Motor neuron (in vitro differentiated cells): ENCODE results near the gene ZBP1. TPM values are rescaled to one million over a fixed set of nuclear protein-coding genes. Genes with fewer than 3 reads are reported as not detected.

Experiments used
- ATAC-seq, 8 experiments: fragments of 200-7000 bp; cut with Tn5 transposase; replicated peaks in 6 of 8; 2 replicates each; pipeline ENCODE4 v1.8.0; 2021; ENCODE audit warnings: mild to moderate bottlenecking in 8 of 8, moderate library complexity in 8 of 8
- H3K27ac ChIP-seq, 2 donors: fragments of 250-450 bp; sonication (Bioruptor Pico); 2 replicates each; pipeline ENCODE4 v1.9.0; 2021; ENCODE audit warnings: antibody characterized with exemption in 2 of 2, mild to moderate bottlenecking in 2 of 2, moderate library complexity in 1 of 2
- H3K4me1 ChIP-seq, 2 donors: fragments of 250-450 bp; sonication (Bioruptor Pico); replicated peaks in 1 of 2; 2 replicates each; pipeline ENCODE4 v1.6.1; 2021; ENCODE audit warnings: antibody characterized with exemption in 2 of 2, mild to moderate bottlenecking in 2 of 2, moderate library complexity in 1 of 2
- H3K4me3 ChIP-seq, 5 donors: fragments of 250-450 bp; sonication (Bioruptor Pico); 2 replicates each; pipeline ENCODE4 v1.9.0; 2021; ENCODE audit warnings: antibody characterized with exemption in 5 of 5, mild to moderate bottlenecking in 5 of 5, moderate library complexity in 4 of 5
- WGBS, 10 experiments: fragments of 450-650 bp; shearing (Covaris generic); methylation state at CpG; one replicate each; pipeline ENCODE4 v1.0.0; 2022; 5-methylcytosine and 5-hydroxymethylcytosine counted together
- in situ Hi-C, 9 experiments: fragments of 400-800 bp; cut with MboI; loops; one replicate each; pipeline ENCODE4 v1.15.0; 2021; ENCODE audit warnings: low sequenced_read_pairs in 9 of 9, low pct_unique_long_range_greater_than_20kb in 2 of 9; ENCODE audit not compliant: unreplicated experiment in 9 of 9
- total RNA-seq, 8 experiments: library from RNA; unstranded; fragments of 300-600 nt; gene quantifications; 2 replicates each; pipeline versions ENCODE4 v1.2.3 to v1.2.4, GENCODE V29; 2022

The ZBP1 gene
- total RNA-seq, 8 experiments from 2014 or later = 0.09 to 1.00 (median 0.30) TPM; not detected in 2

- WGBS, 10 experiments = 0 to 71% (median 58%) methylated on average over 1 to 7 of the region's 16 CpGs; no CpG with 5 or more reads in 4 of the 10 experiments
- in situ Hi-C loops = loop anchor here (5.0 to 25.0 kb wide), 6 partner anchors 68 to 622 kb away; no protein-coding TSS in a partner anchor
- Histone ChIP-seq H3K27ac (no peak overlapping the region), H3K4me3 (no peak overlapping the region), H3K4me1 (peaks cover 18% of the 10 kb centered on the region in 2 donors)
- no peak for ATAC-seq
Measured at GRCh38 chr20:57589728-57590484, 30.3 kb downstream of the ZBP1 start.

- Histone ChIP-seq H3K27ac (no peak overlapping the region), H3K4me3 (no peak overlapping the region), H3K4me1 (peaks cover 19 to 22% of the 10 kb centered on the region in 2 donors)
- in situ Hi-C loops = loop anchor here in 1 of 9 experiments (25.0 kb wide), 1 partner anchor 623 kb away; no protein-coding TSS in a partner anchor
- no peak for ATAC-seq
- 31 to 90% (median 48%) methylated on average over 2 to 3 of the region's 6 CpGs; no CpG with 5 or more reads in 7 of the 10 experiments for WGBS, 10 experiments
Measured at GRCh38 chr20:57589123-57589727, 31.0 kb downstream of the ZBP1 start.

- ATAC-seq = no peak
- 67 to 100% (median 80%) methylated on average over 1 of the region's 5 CpGs; no CpG with 5 or more reads in 7 of the 10 experiments for WGBS, 10 experiments
- Histone ChIP-seq H3K4me1 (peaks cover 16 to 22% of the 10 kb centered on the region in 2 donors), H3K4me3 (no peak overlapping the region), H3K27ac (no peak overlapping the region)
- in situ Hi-C loops = loop anchor here in 1 of 9 experiments (25.0 kb wide), 1 partner anchor 624 kb away; no protein-coding TSS in a partner anchor
Measured at GRCh38 chr20:57588596-57588995, 31.6 kb downstream of the ZBP1 start.

DNA sequence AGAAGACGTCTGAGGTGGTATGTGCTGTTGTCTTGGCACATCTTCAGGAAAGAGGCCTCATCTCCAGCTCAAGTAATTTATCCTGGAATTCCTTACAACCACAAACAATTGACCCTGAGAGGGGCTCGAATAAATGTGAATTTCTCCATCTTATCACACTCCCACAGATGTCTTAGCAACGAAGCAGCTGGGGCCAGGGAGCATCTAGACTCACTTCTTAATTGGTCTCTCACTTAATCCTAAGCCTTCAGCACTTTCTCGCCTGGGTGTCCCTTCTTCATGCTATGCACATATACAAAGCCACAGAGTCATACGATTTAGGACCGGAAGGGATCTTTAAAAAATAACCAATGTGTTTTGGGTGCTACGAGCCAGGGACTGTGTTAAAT lies 32.2 kb downstream of the ZBP1 start:
- Histone ChIP-seq H3K4me1 (peaks cover 22 to 27% of the 10 kb centered on the region in 2 donors), H3K27ac (no peak overlapping the region), H3K4me3 (no peak overlapping the region)
- in situ Hi-C loops = loop anchor here in 1 of 9 experiments (25.0 kb wide), 1 partner anchor 624 kb away; no protein-coding TSS in a partner anchor
- 46 to 100% (median 72%) methylated on average over 1 to 6 of the region's 7 CpGs; no CpG with 5 or more reads in 3 of the 10 experiments for WGBS, 10 experiments
- ATAC-seq = no peak

- peaks cover 27 to 33% of the 10 kb centered on the region in 2 donors for H3K4me1 ChIP-seq
- no peak for ATAC-seq
- H3K4me3 ChIP-seq = no peak overlapping the region
- WGBS, 10 experiments = 39 to 100% (median 87%) methylated on average over 1 to 4 of the region's 4 CpGs; no CpG with 5 or more reads in 6 of the 10 experiments
- H3K27ac ChIP-seq = no peak overlapping the region
- in situ Hi-C loops = loop anchor here in 1 of 9 experiments (25.0 kb wide), 1 partner anchor 625 kb away; no protein-coding TSS in a partner anchor
Measured at GRCh38 chr20:57587278-57587988, 32.8 kb downstream of the ZBP1 start.

GRCh38 chr20:57586943-57587277 lies 33.3 kb downstream of the ZBP1 start:
- H3K4me1 ChIP-seq = peaks cover 32 to 37% of the 10 kb centered on the region in 2 donors
- ATAC-seq = no peak
- no peak overlapping the region for H3K4me3 ChIP-seq
- in situ Hi-C loops = loop anchor here in 1 of 9 experiments (25.0 kb wide), 1 partner anchor 625 kb away; no protein-coding TSS in a partner anchor
- WGBS, 10 experiments = 41 to 100% (median 72%) methylated on average over 1 to 10 of the region's 10 CpGs
- no peak overlapping the region for H3K27ac ChIP-seq

DNA sequence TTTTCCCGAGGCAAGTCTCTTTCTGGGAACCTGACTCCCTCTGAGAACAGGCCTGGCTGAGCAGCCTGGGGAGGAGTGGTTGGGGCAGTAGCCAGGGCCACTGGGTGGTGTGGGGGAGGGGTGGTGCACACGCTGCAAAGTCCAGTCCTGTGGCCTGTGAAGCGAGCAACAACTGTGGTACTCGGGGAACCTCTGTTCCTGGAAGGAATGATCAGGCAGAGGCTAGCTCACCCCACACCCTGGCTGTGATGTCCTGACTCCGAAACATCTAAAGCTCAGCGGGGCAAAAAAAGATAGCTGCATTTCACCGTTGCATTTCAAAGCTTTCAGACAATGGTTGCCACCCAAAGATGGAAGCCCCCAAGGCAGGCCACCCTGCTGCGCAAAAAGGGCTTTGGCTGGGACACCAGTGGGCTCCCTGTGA lies 33.8 kb downstream of the ZBP1 start:
- WGBS, 10 experiments = 17 to 80% (median 47%) methylated on average over 1 to 4 of the region's 8 CpGs; no CpG with 5 or more reads in 6 of the 10 experiments

DNA sequence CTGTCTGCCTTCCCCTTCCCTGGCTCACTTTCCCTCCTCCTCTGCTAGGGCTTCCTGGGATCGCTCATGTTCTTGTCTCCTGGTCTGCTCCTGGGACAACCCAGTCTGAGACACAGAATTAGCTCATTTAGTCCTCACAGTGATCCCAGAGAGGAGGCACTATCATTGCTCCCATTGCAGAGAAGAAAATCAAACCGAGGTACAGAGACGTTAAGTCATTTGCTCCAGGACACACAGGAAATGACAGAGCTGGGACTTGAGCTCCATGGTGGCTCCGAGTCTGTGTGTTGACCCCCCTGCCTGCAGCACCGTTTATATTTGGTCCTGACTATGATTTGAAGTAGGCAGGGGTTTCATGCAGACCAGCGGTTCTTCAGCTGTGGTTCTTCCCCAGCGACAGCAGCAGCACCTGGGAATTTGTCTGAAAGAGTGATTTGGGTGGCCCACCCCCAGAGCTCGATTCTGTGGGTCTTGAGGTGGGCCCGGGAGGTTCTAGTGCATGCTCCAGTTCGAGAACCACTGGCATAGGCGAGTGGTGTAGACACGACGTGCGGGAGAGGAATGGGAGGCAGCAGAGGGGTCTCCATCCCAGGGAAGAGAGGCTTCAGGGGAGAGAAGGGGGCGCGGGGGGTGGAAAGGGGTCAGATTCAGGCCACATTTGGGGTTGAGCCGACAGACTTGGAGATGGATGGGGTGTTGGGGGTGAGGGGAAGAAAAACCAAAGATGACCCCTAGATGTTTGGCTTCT lies 34.6 kb downstream of the ZBP1 start:
- 0 to 100% (median 67%) methylated on average over 1 to 10 of the region's 17 CpGs; no CpG with 5 or more reads in 3 of the 10 experiments for WGBS, 10 experiments
- ATAC-seq = no peak
- peaks cover 43 to 47% of the 10 kb centered on the region in 2 donors for H3K4me1 ChIP-seq
- H3K27ac ChIP-seq = no peak overlapping the region
- no peak overlapping the region for H3K4me3 ChIP-seq
- in situ Hi-C loops = loop anchor here in 1 of 9 experiments (25.0 kb wide), 1 partner anchor 627 kb away; no protein-coding TSS in a partner anchor

More for the DNA sequence above, 33.8 kb downstream of the ZBP1 start:
- peak in 4 of 8 experiments; percentile 38 to 65 (median 54) for ATAC-seq
- Histone ChIP-seq H3K27ac (no peak overlapping the region), H3K4me1 (peaks cover 36 to 40% of the 10 kb centered on the region in 2 donors), H3K4me3 (no peak overlapping the region)
- in situ Hi-C loops = loop anchor here in 1 of 9 experiments (25.0 kb wide), 1 partner anchor 626 kb away; no protein-coding TSS in a partner anchor

- in situ Hi-C loops = loop anchor here in 1 of 9 experiments (25.0 kb wide), 1 partner anchor 627 kb away; no protein-coding TSS in a partner anchor
- 8 to 56% (median 33%) methylated on average over 2 to 5 of the region's 8 CpGs; no CpG with 5 or more reads in 4 of the 10 experiments for WGBS, 10 experiments
- Histone ChIP-seq H3K27ac (no peak overlapping the region), H3K4me1 (peaks cover 48 to 54% of the 10 kb centered on the region in 2 donors), H3K4me3 (no peak overlapping the region)
- peak in 4 of 8 experiments; percentile 8 to 45 (median 28) for ATAC-seq
Measured at GRCh38 chr20:57584768-57585461, 35.3 kb downstream of the ZBP1 start.

- no peak for ATAC-seq
- H3K4me1 ChIP-seq = peaks cover 59 to 66% of the 10 kb centered on the region in 2 donors
- H3K4me3 ChIP-seq = no peak overlapping the region
- peak overlapping the region in 1 of 2 donors; percentile 4 for H3K27ac ChIP-seq
- WGBS, 10 experiments = 27 to 100% (median 75%) methylated on average over 1 to 9 of the region's 18 CpGs; no CpG with 5 or more reads in 1 of the 10 experiments
- in situ Hi-C loops = loop anchor here in 1 of 9 experiments (25.0 kb wide), 1 partner anchor 629 kb away; no protein-coding TSS in a partner anchor
Measured at GRCh38 chr20:57583289-57584257, 36.7 kb downstream of the ZBP1 start.
